Keratinocyte (primary cell): ENCODE data around the gene ZNF500. TPM values are rescaled to one million over a fixed set of nuclear protein-coding genes. Genes with fewer than 3 reads are reported as not detected.

Source experiments
- DNase-seq: peaks from one replicate; pipeline ENCODE4 v3.0.0-alpha.2; 2011; ENCODE audit warnings: low read depth, missing footprints, low spot score
- FAIRE-seq: peaks from 2 replicates; lab custom pipeline; 2011; peaks lifted over from hg19 to GRCh38; lab: Jason Lieb, UNC
- H2AFZ ChIP-seq: 2 replicates; pipeline ENCODE4 v1.6.0; 2012; ENCODE audit warnings: low read length, control low read depth, inconsistent platforms; ENCODE audit not compliant: control insufficient read depth
- H3K27ac ChIP-seq: 2 replicates; pipeline ENCODE4 v1.5.1; 2011; ENCODE audit warnings: low read length; ENCODE audit not compliant: control insufficient read depth, insufficient read depth
- H3K27me3 ChIP-seq: 3 replicates; pipeline ENCODE4 v1.6.0; 2011; ENCODE audit warnings: low read length; ENCODE audit not compliant: control insufficient read depth, insufficient read depth; ENCODE audit errors: extremely low read depth
- H3K36me3 ChIP-seq, 2 experiments: 2 replicates in 1 of 2; 3 replicates in 1 of 2; pipeline ENCODE4 v1.5.1; 2011; ENCODE audit warnings: low read length in 2 of 2, mild to moderate bottlenecking in 1 of 2; ENCODE audit not compliant: control insufficient read depth in 2 of 2, insufficient read depth in 2 of 2; ENCODE audit errors: extremely low read depth in 1 of 2
- H3K4me1 ChIP-seq: 3 replicates; pipeline ENCODE4 v1.5.1; 2011; ENCODE audit warnings: low read length; ENCODE audit not compliant: control insufficient read depth, insufficient read depth; ENCODE audit errors: extremely low read depth
- H3K4me2 ChIP-seq: 3 replicates; pipeline ENCODE4 v1.6.0; 2011; ENCODE audit warnings: low read depth, low read length; ENCODE audit not compliant: control insufficient read depth, insufficient read depth; ENCODE audit errors: extremely low read depth
- H3K4me3 ChIP-seq, 3 experiments: fragments of 200-600 bp in 1 of 3; sonication (generic) in 1 of 3; 2 replicates in 2 of 3; 3 replicates in 1 of 3; pipeline ENCODE4 v1.5.1; 2011 to 2016; ENCODE audit warnings: low read length in 3 of 3, mild to moderate bottlenecking in 3 of 3, control low read depth in 2 of 3, inconsistent platforms in 1 of 3, low read depth in 1 of 3, mixed read lengths in 1 of 3, mixed run types in 1 of 3, moderate library complexity in 1 of 3; ENCODE audit not compliant: control insufficient read depth in 2 of 3, insufficient read depth in 2 of 3; ENCODE audit errors: extremely low read depth in 1 of 3
- H3K79me2 ChIP-seq: 2 replicates; pipeline ENCODE4 v1.6.0; 2012; ENCODE audit warnings: low read length; ENCODE audit not compliant: control insufficient read depth, insufficient read depth
- H3K9ac ChIP-seq: 3 replicates; pipeline ENCODE4 v1.6.0; 2011; ENCODE audit warnings: low read length; ENCODE audit not compliant: control insufficient read depth, insufficient read depth; ENCODE audit errors: extremely low read depth
- H3K9me1 ChIP-seq: 3 replicates; pipeline ENCODE4 v1.6.0; 2011; ENCODE audit warnings: low read length; ENCODE audit not compliant: control insufficient read depth, insufficient read depth; ENCODE audit errors: extremely low read depth
- H3K9me3 ChIP-seq: 2 replicates; pipeline ENCODE4 v1.5.1; 2012; ENCODE audit warnings: low read depth, low read length; ENCODE audit not compliant: control insufficient read depth
- H4K20me1 ChIP-seq: 3 replicates; pipeline ENCODE4 v1.6.0; 2011; ENCODE audit warnings: low read length; ENCODE audit not compliant: control insufficient read depth, insufficient read depth; ENCODE audit errors: extremely low read depth
- EZH2 ChIP-seq: IDR thresholded peaks from one replicate; pipeline ENCODE4 v1.6.1; 2012; ENCODE audit warnings: inconsistent platforms, mild to moderate bottlenecking, low read length, moderate library complexity
- dilution Hi-C: fragments of 300-500 bp; cut with MboI; formaldehyde crosslinking; loops from one replicate; pipeline ENCODE4 v1.7.0; 2020; ENCODE audit warnings: low sequenced_read_pairs; ENCODE audit not compliant: extremely low pct_ligation_motif_present
- polyA plus RNA-seq, 5 experiments: library from polyadenylated mRNA; depleted of rRNA in 3 of 5; stranded (reverse) in 3 of 5; stranded (forward) in 1 of 5; unstranded in 1 of 5; fragments of >200 nt; gene quantifications; 1 replicate in 1 of 5; 2 replicates in 3 of 5; 3 replicates in 1 of 5; pipeline versions ENCODE4 v1.2.1 to v1.2.3, GENCODE V29; 2011 to 2012; ENCODE audit warnings: missing spikeins in 2 of 5, low read depth in 1 of 5, low replicate concordance in 1 of 5
- TF ChIP-seq, protein P1 (sequence below), 3 experiments: IDR thresholded peaks in 1 of 3; conservative IDR thresholded peaks in 1 of 3; optimal IDR thresholded peaks in 1 of 3; 2 replicates in 2 of 3; 3 replicates in 1 of 3; pipeline versions ENCODE3 to v1.5.1; 2011; ENCODE audit warnings: low read length in 3 of 3, mild to moderate bottlenecking in 3 of 3, moderate library complexity in 2 of 3, control low read depth in 1 of 3, inconsistent platforms in 1 of 3; ENCODE audit not compliant: insufficient read depth in 2 of 3; ENCODE audit errors: extremely low read depth in 1 of 3

ZNF500 gene
- polyA plus RNA-seq, 1 donor (not counting 4 experiments of a cell fraction or from before 2014, with no cell fraction given): 3.3 TPM

DNA sequence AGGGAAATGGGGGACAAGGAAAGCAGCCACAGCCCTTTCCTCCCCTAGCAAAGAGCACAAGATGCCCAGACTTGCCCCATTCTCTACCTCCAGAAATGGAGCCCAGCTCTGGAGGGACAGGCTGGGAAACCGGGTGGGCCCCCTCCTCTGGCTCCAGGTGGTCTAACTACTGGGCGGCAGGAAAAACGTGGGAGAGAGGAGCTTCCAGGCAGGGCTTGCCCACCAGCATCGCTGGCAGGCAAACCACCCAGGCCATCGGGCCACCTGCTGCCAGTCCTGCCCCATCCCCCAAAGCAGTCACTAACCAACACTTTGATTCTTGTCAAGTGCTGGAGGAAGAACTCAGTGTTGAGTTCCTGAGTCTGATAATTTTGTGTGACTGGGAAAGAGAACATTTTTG is 48.5 kb downstream of the ZNF500 start:
- Histone ChIP-seq H2AFZ (no peak overlapping the region), H3K27ac (no peak overlapping the region), H3K36me3 (peaks cover 2 to 9% of the 10 kb centered on the region in 2 experiments), H3K4me1 (no peaks in the 10 kb centered on the region), H3K4me3 (no peak overlapping the region), H3K9ac (no peak overlapping the region), H4K20me1 (no peaks in the 10 kb centered on the region), H3K4me2 (no peak overlapping the region), H3K9me1 (no peaks in the 10 kb centered on the region), H3K27me3 (no peaks in the 10 kb centered on the region), H3K79me2 (no peaks in the 10 kb centered on the region), H3K9me3 (no peaks in the 10 kb centered on the region)
- dilution Hi-C loops: no loop called here
- no peak for FAIRE-seq
- TF ChIP-seq, protein P1, sequence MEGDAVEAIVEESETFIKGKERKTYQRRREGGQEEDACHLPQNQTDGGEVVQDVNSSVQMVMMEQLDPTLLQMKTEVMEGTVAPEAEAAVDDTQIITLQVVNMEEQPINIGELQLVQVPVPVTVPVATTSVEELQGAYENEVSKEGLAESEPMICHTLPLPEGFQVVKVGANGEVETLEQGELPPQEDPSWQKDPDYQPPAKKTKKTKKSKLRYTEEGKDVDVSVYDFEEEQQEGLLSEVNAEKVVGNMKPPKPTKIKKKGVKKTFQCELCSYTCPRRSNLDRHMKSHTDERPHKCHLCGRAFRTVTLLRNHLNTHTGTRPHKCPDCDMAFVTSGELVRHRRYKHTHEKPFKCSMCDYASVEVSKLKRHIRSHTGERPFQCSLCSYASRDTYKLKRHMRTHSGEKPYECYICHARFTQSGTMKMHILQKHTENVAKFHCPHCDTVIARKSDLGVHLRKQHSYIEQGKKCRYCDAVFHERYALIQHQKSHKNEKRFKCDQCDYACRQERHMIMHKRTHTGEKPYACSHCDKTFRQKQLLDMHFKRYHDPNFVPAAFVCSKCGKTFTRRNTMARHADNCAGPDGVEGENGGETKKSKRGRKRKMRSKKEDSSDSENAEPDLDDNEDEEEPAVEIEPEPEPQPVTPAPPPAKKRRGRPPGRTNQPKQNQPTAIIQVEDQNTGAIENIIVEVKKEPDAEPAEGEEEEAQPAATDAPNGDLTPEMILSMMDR (optimal IDR thresholded peaks at IDR 0.05 in 1 of 3, IDR thresholded peaks at IDR 0.05 in 1 of 3, conservative IDR thresholded peaks at IDR 0.05 in 1 of 3; ENCODE audit: extremely low read depth in 1 of 3, insufficient read depth in 2 of 3, low read length in 3 of 3): no peak
- TF ChIP-seq EZH2: no peak
- no peak for DNase-seq

DNA sequence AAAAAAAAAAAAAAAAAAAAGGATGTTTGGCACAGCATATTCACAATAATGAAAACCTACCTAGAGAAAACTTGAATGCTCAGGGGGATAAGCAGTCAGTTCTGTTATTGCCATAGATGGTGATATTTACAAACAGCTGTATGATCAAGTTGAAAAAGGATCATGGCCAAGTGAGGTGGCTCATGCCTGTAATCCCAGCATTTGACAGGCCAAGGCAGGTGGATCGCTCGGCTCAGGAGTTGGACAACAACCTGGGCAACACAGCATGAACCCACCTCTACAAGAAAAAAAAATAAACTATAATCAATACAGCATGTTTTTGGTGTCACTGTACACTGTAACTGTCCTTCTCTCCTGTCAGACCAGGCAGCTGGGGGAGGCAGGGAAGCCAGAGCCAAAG is 52.0 kb downstream of the ZNF500 start:
- no peak overlapping the region for H2AFZ ChIP-seq
- FAIRE-seq: no peak
- no peak overlapping the region for H3K4me3 ChIP-seq
- H4K20me1 ChIP-seq: no peaks in the 10 kb centered on the region
- H3K4me2 ChIP-seq: no peak overlapping the region
- no peak for TF ChIP-seq EZH2
- TF ChIP-seq, protein P1 (optimal IDR thresholded peaks at IDR 0.05 in 1 of 3, IDR thresholded peaks at IDR 0.05 in 1 of 3, conservative IDR thresholded peaks at IDR 0.05 in 1 of 3; ENCODE audit: extremely low read depth in 1 of 3, insufficient read depth in 2 of 3, low read length in 3 of 3): no peak
- no peaks in the 10 kb centered on the region for H3K79me2 ChIP-seq
- DNase-seq: no peak
- no peaks in the 10 kb centered on the region for H3K4me1 ChIP-seq
- H3K9me1 ChIP-seq: no peaks in the 10 kb centered on the region
- no peak overlapping the region for H3K27ac ChIP-seq
- H3K9ac ChIP-seq: no peak overlapping the region
- dilution Hi-C loops: no loop called here
- H3K9me3 ChIP-seq: no peaks in the 10 kb centered on the region
- H3K27me3 ChIP-seq: no peaks in the 10 kb centered on the region
- H3K36me3 ChIP-seq: peaks cover 2 to 9% of the 10 kb centered on the region in 2 experiments
